Stimulated activated CD8-positive, alpha-beta memory T cell treated with anti-CD3 and anti-CD28 coated beads, Interleukin-15, amount 100 ng/mL, for 48 hours (primary cell): ENCODE data around the gene NMUR2.

Experiments
- DNase-seq, 2 donors: peaks; one replicate each; pipeline ENCODE4 v3.0.0-alpha.2; 2020; ENCODE audit warnings: low read depth in 2 of 2

The NMUR2 gene

GRCh38 chr5:152405145-152405544 lies at the start of gene NMUR2:
Gene NMUR2 (minus strand): TSS chr5:152405279. CDS start chr5:152405113, 166 bp downstream.
- no peak for DNase-seq

GRCh38 chr5:152443935-152444334 lies 38.9 kb upstream of the NMUR2 start:
- no peak for DNase-seq

GRCh38 chr5:152439791-152440190 lies 34.7 kb upstream of the NMUR2 start:
- DNase-seq, result no peak

- no peak for DNase-seq
Measured at GRCh38 chr5:152437866-152438265, 32.8 kb upstream of the NMUR2 start.

- DNase-seq, result no peak
Measured at GRCh38 chr5:152427721-152428120, 22.6 kb upstream of the NMUR2 start.

- no peak for DNase-seq
Measured at GRCh38 chr5:152425083-152425482, 20.0 kb upstream of the NMUR2 start.

- no peak for DNase-seq
Measured at GRCh38 chr5:152424501-152424900, 19.4 kb upstream of the NMUR2 start.

- DNase-seq, result no peak
Measured at GRCh38 chr5:152422081-152422480, 17.0 kb upstream of the NMUR2 start.

GRCh38 chr5:152412129-152412528 lies 7.0 kb upstream of the NMUR2 start:
- no peak for DNase-seq

- DNase-seq, result no peak
Measured at GRCh38 chr5:152406082-152406481, 1.0 kb upstream of the NMUR2 start.

- no peak for DNase-seq
Measured at GRCh38 chr5:152404494-152404893, 585 bp downstream of the NMUR2 start.

- DNase-seq, result no peak
Measured at GRCh38 chr5:152403046-152403445, 2.0 kb downstream of the NMUR2 start.

- no peak for DNase-seq
Measured at GRCh38 chr5:152400846-152401245, 4.2 kb downstream of the NMUR2 start.

- no peak for DNase-seq
Measured at GRCh38 chr5:152397581-152397980, 7.5 kb downstream of the NMUR2 start.

GRCh38 chr5:152393441-152393840 lies 11.6 kb downstream of the NMUR2 start:
- DNase-seq, result no peak

- no peak for DNase-seq
Measured at GRCh38 chr5:152389208-152389849, 15.8 kb downstream of the NMUR2 start.

- no peak for DNase-seq
Measured at GRCh38 chr5:152388610-152389009, 16.5 kb downstream of the NMUR2 start.

- DNase-seq, result no peak
Measured at GRCh38 chr5:152380415-152381123, 24.5 kb downstream of the NMUR2 start.

GRCh38 chr5:152379331-152379730 lies 25.7 kb downstream of the NMUR2 start:
- DNase-seq, result no peak

- DNase-seq, result no peak
Measured at GRCh38 chr5:152378730-152379129, 26.3 kb downstream of the NMUR2 start.

GRCh38 chr5:152376886-152377285 lies 28.2 kb downstream of the NMUR2 start:
- no peak for DNase-seq

GRCh38 chr5:152374711-152375275 lies 30.3 kb downstream of the NMUR2 start:
- no peak for DNase-seq

GRCh38 chr5:152372875-152373274 lies 32.2 kb downstream of the NMUR2 start:
- DNase-seq, result no peak
